HepG2 (cell line): ENCODE measurements around the gene PIGO. TPM values are rescaled to one million over a fixed set of nuclear protein-coding genes. Genes with fewer than 3 reads are reported as not detected.

ENCODE experiments used
- BHLHE40 ChIP-seq: IDR thresholded peaks from 2 replicates; pipeline ENCODE4 v1.6.1; 2011; ENCODE audit warnings: low read length, improper control_type of control experiment
- HNF4G ChIP-seq, 2 experiments: sonication (generic) in 1 of 2; formaldehyde crosslinking in 1 of 2; IDR thresholded peaks; 2 replicates each; pipeline versions ENCODE4 v1.4.0 to v1.6.1; 2011 to 2020; ENCODE audit warnings: borderline replicate concordance in 2 of 2, low read depth in 2 of 2, mild to moderate bottlenecking in 2 of 2, low read length in 1 of 2, missing genetic modification reagents in 1 of 2, moderate library complexity in 1 of 2
- HOMEZ ChIP-seq: IDR thresholded peaks from 2 replicates; pipeline ENCODE4 v1.6.1; 2016; ENCODE audit warnings: low read depth
- LBX2 ChIP-seq: sonication (generic); formaldehyde crosslinking; IDR thresholded peaks from 2 replicates; pipeline ENCODE4 v1.5.0; 2020; ENCODE audit warnings: missing genetic modification reagents, mild to moderate bottlenecking, borderline replicate concordance
- MEIS1 ChIP-seq: sonication (generic); formaldehyde crosslinking; IDR thresholded peaks from 2 replicates; pipeline ENCODE4 v1.9.0; 2021; ENCODE audit warnings: mild to moderate bottlenecking, missing genetic modification reagents, moderate library complexity, borderline replicate concordance
- NBN ChIP-seq: fragments of 450-650 bp; conservative IDR thresholded peaks from 2 replicates; pipeline ENCODE4 v1.6.1; 2017
- NCOA2 ChIP-seq: sonication (generic); formaldehyde crosslinking; IDR thresholded peaks from 2 replicates; pipeline ENCODE4 v1.8.0; 2022; ENCODE audit warnings: inconsistent platforms
- NR1H2 ChIP-seq: sonication (generic); formaldehyde crosslinking; IDR thresholded peaks from 2 replicates; pipeline ENCODE4 v1.8.1; 2022; ENCODE audit warnings: low read depth, missing genetic modification reagents, borderline replicate concordance
- SAP130 ChIP-seq: IDR thresholded peaks from 2 replicates; pipeline ENCODE4 v1.6.1; 2016; ENCODE audit warnings: low read depth
- STAG1 ChIP-seq: sonication (generic); formaldehyde crosslinking; IDR thresholded peaks from 2 replicates; pipeline ENCODE4 v1.4.0; 2020; ENCODE audit warnings: missing genetic modification reagents
- ZC3H4 ChIP-seq: sonication (generic); formaldehyde crosslinking; IDR thresholded peaks from 2 replicates; pipeline ENCODE4 v1.4.0; 2020; ENCODE audit warnings: missing genetic modification reagents, borderline replicate concordance
- ZFP62 ChIP-seq: sonication (generic); formaldehyde crosslinking; IDR thresholded peaks from 2 replicates; pipeline ENCODE4 v1.4.0; 2020; ENCODE audit warnings: missing genetic modification reagents
- ZNF205 ChIP-seq: IDR thresholded peaks from 2 replicates; pipeline ENCODE4 v1.6.1; 2018; ENCODE audit warnings: missing biosample characterization, missing genetic modification reagents
- ZNF777 ChIP-seq: sonication (generic); formaldehyde crosslinking; IDR thresholded peaks from 2 replicates; pipeline ENCODE4 v1.4.0; 2020; ENCODE audit warnings: missing genetic modification reagents
- ZNF782 ChIP-seq: sonication (generic); formaldehyde crosslinking; IDR thresholded peaks from 2 replicates; pipeline ENCODE4 v1.4.0; 2020; ENCODE audit warnings: missing genetic modification reagents, mild to moderate bottlenecking, borderline replicate concordance
- polyA plus RNA-seq, 8 experiments: library from polyadenylated mRNA; depleted of rRNA in 3 of 8; stranded (reverse) in 7 of 8; unstranded in 1 of 8; fragments of >200 nt; fragmentation: Illumina TruSeq in 4 of 8; extraction: Trizol in 4 of 8; gene quantifications; 2 replicates each; pipeline versions ENCODE4 v1.2.1 to v1.2.3, GENCODE V29; 2011 to 2016; ENCODE audit warnings: low read depth in 4 of 8, missing spikeins in 1 of 8, mixed read lengths in 1 of 8; ENCODE audit not compliant: insufficient read depth in 1 of 8
- total RNA-seq, 5 experiments: library from RNA; depleted of rRNA; stranded (reverse); fragments of >200 nt; fragmentation: Illumina TruSeq; extraction: Trizol; gene quantifications; 2 replicates each; pipeline ENCODE4 v1.2.3, GENCODE V29; 2016; ENCODE audit warnings: low read depth in 1 of 5
- TF ChIP-seq, protein P1 (sequence below): sonication (generic); formaldehyde crosslinking; IDR thresholded peaks from 2 replicates; pipeline ENCODE4 v1.4.0; 2020; ENCODE audit warnings: missing genetic modification reagents
- TF ChIP-seq, protein P2 (sequence below): sonication (generic); formaldehyde crosslinking; IDR thresholded peaks from 2 replicates; pipeline ENCODE4 v1.8.0; 2022; ENCODE audit warnings: missing genetic modification reagents, mild to moderate bottlenecking, inconsistent platforms, borderline replicate concordance
- TF ChIP-seq, protein P3 (sequence below): sonication (generic); formaldehyde crosslinking; IDR thresholded peaks from 2 replicates; pipeline ENCODE4 v1.4.0; 2020; ENCODE audit warnings: missing genetic modification reagents
- TF ChIP-seq, protein P4 (sequence below): sonication (generic); IDR thresholded peaks from 2 replicates; pipeline ENCODE4 v1.6.1; 2016; ENCODE audit warnings: low read depth, borderline replicate concordance

PIGO gene
- total and polyA plus RNA-seq, 2 of the 13 experiments (the other 11 are each of a cell fraction or from before 2014, with no cell fraction given): 20.5 to 26.2 TPM

GRCh38 chr9:35116898-35117551, 20.6 kb upstream of the PIGO start (continued):
- no peak for TF ChIP-seq HOMEZ (CRISPR knock-in tag)
- TF ChIP-seq ZFP62 (CRISPR knock-in tag): no peak
- TF ChIP-seq STAG1 (CRISPR knock-in tag): peak; percentile 90
- TF ChIP-seq ZC3H4 (CRISPR knock-in tag): no peak
- TF ChIP-seq, protein P1, sequence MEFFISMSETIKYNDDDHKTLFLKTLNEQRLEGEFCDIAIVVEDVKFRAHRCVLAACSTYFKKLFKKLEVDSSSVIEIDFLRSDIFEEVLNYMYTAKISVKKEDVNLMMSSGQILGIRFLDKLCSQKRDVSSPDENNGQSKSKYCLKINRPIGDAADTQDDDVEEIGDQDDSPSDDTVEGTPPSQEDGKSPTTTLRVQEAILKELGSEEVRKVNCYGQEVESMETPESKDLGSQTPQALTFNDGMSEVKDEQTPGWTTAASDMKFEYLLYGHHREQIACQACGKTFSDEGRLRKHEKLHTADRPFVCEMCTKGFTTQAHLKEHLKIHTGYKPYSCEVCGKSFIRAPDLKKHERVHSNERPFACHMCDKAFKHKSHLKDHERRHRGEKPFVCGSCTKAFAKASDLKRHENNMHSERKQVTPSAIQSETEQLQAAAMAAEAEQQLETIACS (CRISPR knock-in tag): no peak
- TF ChIP-seq LBX2 (CRISPR knock-in tag): no peak
- TF ChIP-seq, protein P2, sequence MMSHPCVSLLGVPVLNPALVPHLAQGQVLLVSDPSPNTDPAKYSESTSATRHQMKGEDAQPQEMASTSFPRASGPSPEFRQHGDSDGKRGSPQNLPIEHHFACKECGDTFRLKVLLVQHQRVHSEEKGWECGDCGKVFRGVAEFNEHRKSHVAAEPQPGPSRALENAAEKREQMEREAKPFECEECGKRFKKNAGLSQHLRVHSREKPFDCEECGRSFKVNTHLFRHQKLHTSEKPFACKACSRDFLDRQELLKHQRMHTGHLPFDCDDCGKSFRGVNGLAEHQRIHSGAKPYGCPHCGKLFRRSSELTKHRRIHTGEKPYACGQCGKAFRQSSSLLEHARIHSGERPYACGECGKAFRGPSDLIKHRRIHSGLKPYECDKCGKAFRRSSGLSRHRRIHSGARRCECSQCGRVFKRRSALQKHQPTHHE (CRISPR knock-in tag): no peak; the same call in 1 of the 2 replicates
- no peak for TF ChIP-seq NR1H2
- TF ChIP-seq, protein P3, sequence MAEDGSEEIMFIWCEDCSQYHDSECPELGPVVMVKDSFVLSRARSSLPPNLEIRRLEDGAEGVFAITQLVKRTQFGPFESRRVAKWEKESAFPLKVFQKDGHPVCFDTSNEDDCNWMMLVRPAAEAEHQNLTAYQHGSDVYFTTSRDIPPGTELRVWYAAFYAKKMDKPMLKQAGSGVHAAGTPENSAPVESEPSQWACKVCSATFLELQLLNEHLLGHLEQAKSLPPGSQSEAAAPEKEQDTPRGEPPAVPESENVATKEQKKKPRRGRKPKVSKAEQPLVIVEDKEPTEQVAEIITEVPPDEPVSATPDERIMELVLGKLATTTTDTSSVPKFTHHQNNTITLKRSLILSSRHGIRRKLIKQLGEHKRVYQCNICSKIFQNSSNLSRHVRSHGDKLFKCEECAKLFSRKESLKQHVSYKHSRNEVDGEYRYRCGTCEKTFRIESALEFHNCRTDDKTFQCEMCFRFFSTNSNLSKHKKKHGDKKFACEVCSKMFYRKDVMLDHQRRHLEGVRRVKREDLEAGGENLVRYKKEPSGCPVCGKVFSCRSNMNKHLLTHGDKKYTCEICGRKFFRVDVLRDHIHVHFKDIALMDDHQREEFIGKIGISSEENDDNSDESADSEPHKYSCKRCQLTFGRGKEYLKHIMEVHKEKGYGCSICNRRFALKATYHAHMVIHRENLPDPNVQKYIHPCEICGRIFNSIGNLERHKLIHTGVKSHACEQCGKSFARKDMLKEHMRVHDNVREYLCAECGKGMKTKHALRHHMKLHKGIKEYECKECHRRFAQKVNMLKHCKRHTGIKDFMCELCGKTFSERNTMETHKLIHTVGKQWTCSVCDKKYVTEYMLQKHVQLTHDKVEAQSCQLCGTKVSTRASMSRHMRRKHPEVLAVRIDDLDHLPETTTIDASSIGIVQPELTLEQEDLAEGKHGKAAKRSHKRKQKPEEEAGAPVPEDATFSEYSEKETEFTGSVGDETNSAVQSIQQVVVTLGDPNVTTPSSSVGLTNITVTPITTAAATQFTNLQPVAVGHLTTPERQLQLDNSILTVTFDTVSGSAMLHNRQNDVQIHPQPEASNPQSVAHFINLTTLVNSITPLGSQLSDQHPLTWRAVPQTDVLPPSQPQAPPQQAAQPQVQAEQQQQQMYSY (CRISPR knock-in tag): no peak
- peak; percentile 33; the same call in 1 of the 2 replicates for TF ChIP-seq ZNF777
- 0 out of 2 replicates have a peak, but pooled peaks have one; percentile 7 for TF ChIP-seq MEIS1 (CRISPR knock-in tag)
- TF ChIP-seq NBN: no peak
- peak; percentile 64; the same call in 1 of the 2 replicates for TF ChIP-seq SAP130 (CRISPR knock-in tag)
- 0 out of 2 replicates have a peak, but pooled peaks have one; percentile 8 for TF ChIP-seq NCOA2 (CRISPR knock-in tag)
- no peak for TF ChIP-seq ZNF782
- peak; percentile 70; the same call in 1 of the 2 replicates for TF ChIP-seq ZNF205 (CRISPR knock-in tag)
- TF ChIP-seq HNF4G (IDR thresholded peaks at IDR 0.05; ENCODE audit: borderline replicate concordance, low read depth, low read length): no peak
- no peak for TF ChIP-seq HNF4G (CRISPR knock-in tag; IDR thresholded peaks at IDR 0.05; ENCODE audit: borderline replicate concordance, low read depth)
- TF ChIP-seq, protein P4, sequence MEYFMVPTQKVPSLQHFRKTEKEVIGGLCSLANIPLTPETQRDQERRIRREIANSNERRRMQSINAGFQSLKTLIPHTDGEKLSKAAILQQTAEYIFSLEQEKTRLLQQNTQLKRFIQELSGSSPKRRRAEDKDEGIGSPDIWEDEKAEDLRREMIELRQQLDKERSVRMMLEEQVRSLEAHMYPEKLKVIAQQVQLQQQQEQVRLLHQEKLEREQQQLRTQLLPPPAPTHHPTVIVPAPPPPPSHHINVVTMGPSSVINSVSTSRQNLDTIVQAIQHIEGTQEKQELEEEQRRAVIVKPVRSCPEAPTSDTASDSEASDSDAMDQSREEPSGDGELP: 0 out of 2 replicates have a peak, but pooled peaks have one; percentile 20
- 0 out of 2 replicates have a peak, but pooled peaks have one; percentile 22 for TF ChIP-seq BHLHE40
